H1 (cell line): ENCODE data around the gene PNLDC1. TPM values are rescaled to one million over a fixed set of nuclear protein-coding genes. Genes with fewer than 3 reads are reported as not detected.

ENCODE experiments used
- CTCF ChIA-PET: fragments of 300-600 bp; sonication (Branson Sonifier 250); formaldehyde crosslinking; loops from one replicate; lab custom pipeline; 2021; ENCODE audit not compliant: partially characterized antibody; lab: Charles Lee
- POLR2A ChIA-PET: fragments of 300-600 bp; sonication (Branson Sonifier 250); formaldehyde crosslinking; loops from one replicate; lab custom pipeline; 2021; ENCODE audit warnings: inconsistent platforms; ENCODE audit not compliant: partially characterized antibody; lab: Charles Lee
- DNase-seq, 2 experiments: peaks; one replicate each; pipeline versions ENCODE4 v3.0.0 to v3.0.0-alpha.2; 2010 to 2022; ENCODE audit warnings: low spot score in 2 of 2, low read depth in 1 of 2, mixed read lengths in 1 of 2
- FAIRE-seq: peaks from 2 replicates; lab custom pipeline; 2011; peaks lifted over from hg19 to GRCh38; lab: Jason Lieb, UNC
- H2AFZ ChIP-seq: 2 replicates; pipeline ENCODE4 v1.8.1; 2012; ENCODE audit warnings: low read length, inconsistent platforms
- H2AK5ac ChIP-seq: 2 replicates; pipeline ENCODE4 v1.6.1; 2013; ENCODE audit warnings: low read depth, low read length
- H2BK120ac ChIP-seq: replicated peaks from 2 replicates; pipeline ENCODE3; 2013; ENCODE audit warnings: low read depth, low read length, inconsistent platforms
- H2BK12ac ChIP-seq: 2 replicates; pipeline ENCODE4 v1.6.1; 2013; ENCODE audit warnings: low read depth, low read length
- H2BK15ac ChIP-seq: 2 replicates; pipeline ENCODE4 v1.6.1; 2013; ENCODE audit warnings: low read length
- H2BK20ac ChIP-seq: 2 replicates; pipeline ENCODE4 v1.6.1; 2013; ENCODE audit warnings: low read length
- H2BK5ac ChIP-seq: 2 replicates; pipeline ENCODE4 v1.6.1; 2013; ENCODE audit warnings: low read depth, low read length
- H3K14ac ChIP-seq: 2 replicates; pipeline ENCODE4 v1.6.1; 2013; ENCODE audit warnings: inconsistent platforms; ENCODE audit not compliant: insufficient read length
- H3K18ac ChIP-seq: 2 replicates; pipeline ENCODE4 v1.6.1; 2013; ENCODE audit warnings: low read length; ENCODE audit errors: extremely low read depth
- H3K23ac ChIP-seq: 2 replicates; pipeline ENCODE4 v1.6.1; 2013; ENCODE audit warnings: inconsistent platforms; ENCODE audit not compliant: insufficient read length
- H3K23me2 ChIP-seq: 2 replicates; pipeline ENCODE4 v1.6.1; 2013; ENCODE audit warnings: low read depth, low read length
- H3K27ac ChIP-seq: 2 replicates; pipeline ENCODE4 v1.6.1; 2011; ENCODE audit warnings: low read depth, low read length, inconsistent platforms
- H3K27me3 ChIP-seq, 4 experiments: replicated peaks in 1 of 4; 1 replicate in 1 of 4; 2 replicates in 3 of 4; pipeline versions ENCODE4 v1.6.1 to v1.8.1; 2011 to 2013; ENCODE audit warnings: low read length in 3 of 4, mild to moderate bottlenecking in 3 of 4, inconsistent platforms in 2 of 4, mixed read lengths in 2 of 4, moderate library complexity in 1 of 4; ENCODE audit not compliant: control insufficient read depth in 3 of 4, insufficient read depth in 3 of 4; ENCODE audit errors: extremely low read depth in 1 of 4
- H3K36me3 ChIP-seq, 4 experiments: 2 replicates each; pipeline versions ENCODE4 v1.6.1 to v1.8.1; 2011 to 2013; ENCODE audit warnings: mild to moderate bottlenecking in 4 of 4, low read length in 3 of 4, moderate library complexity in 2 of 4, control low read depth in 1 of 4, inconsistent platforms in 1 of 4; ENCODE audit not compliant: insufficient read depth in 4 of 4, control insufficient read depth in 2 of 4
- H3K4ac ChIP-seq: replicated peaks from 2 replicates; pipeline ENCODE3; 2013; ENCODE audit warnings: low read length, low read depth, mixed read lengths, inconsistent platforms; ENCODE audit not compliant: insufficient read length
- H3K4me1 ChIP-seq, 4 experiments: replicated peaks in 1 of 4; 1 replicate in 1 of 4; 2 replicates in 3 of 4; pipeline versions ENCODE4 v1.6.1 to v1.8.1; 2011 to 2013; ENCODE audit warnings: low read length in 3 of 4, inconsistent platforms in 2 of 4, mixed read lengths in 1 of 4; ENCODE audit not compliant: insufficient read depth in 4 of 4, control insufficient read depth in 3 of 4
- H3K4me2 ChIP-seq, 2 experiments: 2 replicates each; pipeline versions ENCODE4 v1.6.1 to v1.8.1; 2011 to 2013; ENCODE audit warnings: low read depth in 2 of 2, low read length in 2 of 2, control low read depth in 1 of 2, inconsistent platforms in 1 of 2, mild to moderate bottlenecking in 1 of 2; ENCODE audit not compliant: insufficient read depth in 1 of 2
- H3K4me3 ChIP-seq, 4 experiments: fragments of 200-600, 300-600 bp in 1 of 4; sonication (generic), shearing (Covaris generic), sonication (Bioruptor Twin) in 1 of 4; 2 replicates each; pipeline versions ENCODE4 v1.5.1 to v1.8.1; 2011 to 2016; ENCODE audit warnings: low read length in 4 of 4, low read depth in 3 of 4, control low read depth in 2 of 4, inconsistent platforms in 2 of 4, mild to moderate bottlenecking in 2 of 4, mixed read lengths in 1 of 4, moderate library complexity in 1 of 4; ENCODE audit not compliant: insufficient read depth in 2 of 4; ENCODE audit errors: extremely low read depth in 1 of 4
- H3K56ac ChIP-seq: replicated peaks from 2 replicates; pipeline ENCODE3; 2013; ENCODE audit warnings: low read depth, mild to moderate bottlenecking, mixed read lengths, low read length, inconsistent platforms; ENCODE audit not compliant: insufficient read length
- H3K79me1 ChIP-seq: 2 replicates; pipeline ENCODE4 v1.6.1; 2013; ENCODE audit warnings: low read depth, low read length, control low read depth
- H3K79me2 ChIP-seq, 2 experiments: 2 replicates each; pipeline versions ENCODE4 v1.6.1 to v1.8.1; 2012 to 2013; ENCODE audit warnings: low read length in 2 of 2, mild to moderate bottlenecking in 2 of 2, inconsistent platforms in 1 of 2; ENCODE audit not compliant: insufficient read depth in 2 of 2, control insufficient read depth in 1 of 2
- H3K9ac ChIP-seq, 4 experiments: replicated peaks in 1 of 4; 1 replicate in 1 of 4; 2 replicates in 3 of 4; pipeline versions ENCODE4 v1.6.1 to v1.8.1; 2011 to 2013; ENCODE audit warnings: low read depth in 3 of 4, low read length in 3 of 4, control low read depth in 2 of 4, mild to moderate bottlenecking in 2 of 4, moderate library complexity in 2 of 4, inconsistent platforms in 1 of 4; ENCODE audit errors: extremely low read depth in 1 of 4
- H3K9me3 ChIP-seq, 2 experiments: 2 replicates each; pipeline versions ENCODE4 v1.6.1 to v1.8.1; 2012 to 2013; ENCODE audit warnings: mild to moderate bottlenecking in 2 of 2, moderate library complexity in 2 of 2, control low read depth in 1 of 2, inconsistent platforms in 1 of 2, low read depth in 1 of 2, low read length in 1 of 2, mixed read lengths in 1 of 2; ENCODE audit not compliant: insufficient read depth in 2 of 2
- H4K20me1 ChIP-seq, 2 experiments: replicated peaks in 1 of 2; 2 replicates each; pipeline versions ENCODE3 to v1.8.1; 2011 to 2013; ENCODE audit warnings: inconsistent platforms in 2 of 2, low read length in 2 of 2, mild to moderate bottlenecking in 1 of 2; ENCODE audit not compliant: insufficient read depth in 2 of 2, control insufficient read depth in 1 of 2
- H4K5ac ChIP-seq: 2 replicates; pipeline ENCODE4 v1.6.1; 2013; ENCODE audit warnings: low read length, low read depth, mixed read lengths, inconsistent platforms; ENCODE audit not compliant: insufficient read length
- H4K8ac ChIP-seq: 2 replicates; pipeline ENCODE4 v1.8.0; 2013; ENCODE audit warnings: mild to moderate bottlenecking, moderate library complexity, low read length, inconsistent platforms; ENCODE audit not compliant: insufficient read depth; ENCODE audit errors: extremely low read depth
- H4K91ac ChIP-seq: replicated peaks from 2 replicates; pipeline ENCODE3; 2013; ENCODE audit warnings: low read length, mixed read lengths, inconsistent platforms; ENCODE audit not compliant: insufficient read length
- BACH1 ChIP-seq: IDR thresholded peaks from 2 replicates; pipeline ENCODE4 v1.6.1; 2012; ENCODE audit warnings: low read length, improper control_type of control experiment
- BRCA1 ChIP-seq: IDR thresholded peaks from 2 replicates; pipeline ENCODE4 v1.6.1; 2012; ENCODE audit warnings: low read depth, low read length, improper control_type of control experiment
- HDAC6 ChIP-seq: IDR thresholded peaks from one replicate; pipeline ENCODE4 v1.7.1; 2012; ENCODE audit warnings: low read depth, mild to moderate bottlenecking, inconsistent platforms, low read length, moderate library complexity
- JUN ChIP-seq: IDR thresholded peaks from 2 replicates; pipeline ENCODE4 v1.6.1; 2011; ENCODE audit warnings: low read depth, mild to moderate bottlenecking, improper control_type of control experiment, low read length
- JUND ChIP-seq: IDR thresholded peaks from 2 replicates; pipeline ENCODE4 v1.6.1; 2011; ENCODE audit warnings: mild to moderate bottlenecking, improper control_type of control experiment, low read length
- KDM4A ChIP-seq: IDR thresholded peaks from one replicate; pipeline ENCODE4 v1.7.1; 2012; ENCODE audit warnings: low read depth, mild to moderate bottlenecking, moderate library complexity, low read length, inconsistent platforms; ENCODE audit not compliant: severe bottlenecking
- POLR2AphosphoS5 ChIP-seq: IDR thresholded peaks from 2 replicates; pipeline ENCODE4 v1.6.1; 2011; ENCODE audit warnings: low read depth, low read length
- TCF12 ChIP-seq: IDR thresholded peaks from 2 replicates; pipeline ENCODE4 v1.6.1; 2011; ENCODE audit warnings: low read depth, mild to moderate bottlenecking, low read length
- WGBS, 2 experiments: shearing (Covaris generic) in 1 of 2; methylation state at CpG; one replicate each; pipeline versions ENCODE4 v1.1.6 to v1.1.7; 2013 to 2015; ENCODE audit warnings: low lambda C conversion rate in 2 of 2, mixed read lengths in 2 of 2, inconsistent platforms in 1 of 2, low coverage in 1 of 2, missing lambda C conversion rate in 1 of 2; ENCODE audit not compliant: insufficient replicate concordance in 2 of 2, insufficient coverage in 1 of 2, insufficient read length in 1 of 2; ENCODE audit errors: extremely low coverage in 1 of 2, missing lambda C conversion rate in 1 of 2; 5-methylcytosine and 5-hydroxymethylcytosine counted together
- polyA plus RNA-seq, 7 experiments: library from polyadenylated mRNA; depleted of rRNA in 3 of 7; stranded (reverse) in 5 of 7; unstranded in 2 of 7; fragments of >200 nt in 5 of 7; fragments of 200-250 nt in 2 of 7; gene quantifications; 1 replicate in 5 of 7; 2 replicates in 1 of 7; 4 replicates in 1 of 7; pipeline versions ENCODE4 v1.2.1 to v1.2.3, GENCODE V29; 2011 to 2013; ENCODE audit warnings: missing spikeins in 2 of 7, mixed read lengths in 2 of 7
- total RNA-seq: library from RNA; stranded (reverse); fragmentation: NEBNext Ultra II Directional; extraction: Animal tissue kit (Norgen Biotek cat#: 25700); gene quantifications from 2 replicates; pipeline ENCODE4 v1.2.1, GENCODE V29; 2021

Gene PNLDC1
- total and polyA plus RNA-seq, 2 of the 8 experiments (the other 6 are each of a cell fraction or from before 2014, with no cell fraction given): 0.15 to 0.34 TPM

DNA sequence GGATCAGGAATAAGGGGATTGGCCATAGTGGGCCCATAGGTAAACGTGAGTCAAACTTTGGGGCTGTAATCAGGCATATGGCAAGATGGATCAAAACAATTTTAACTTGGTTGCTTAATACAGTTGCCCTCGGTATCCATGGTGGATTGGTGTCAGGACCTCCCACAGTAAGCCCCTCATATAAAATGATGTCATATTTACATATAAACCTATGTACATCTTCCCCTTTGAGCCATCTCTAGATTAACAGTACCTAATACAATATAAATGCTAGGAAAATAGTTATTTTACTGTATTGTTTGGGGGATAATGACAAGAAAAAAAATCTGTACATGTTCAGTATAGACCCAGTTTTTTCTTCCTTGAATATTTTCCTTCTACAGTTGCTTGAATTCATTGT lies 45.7 kb upstream of the PNLDC1 start:
- Histone ChIP-seq H4K5ac (no peak overlapping the region), H4K91ac (no peak overlapping the region), H3K4ac (no peak overlapping the region), H2BK15ac (no peak overlapping the region), H3K14ac (no peak overlapping the region), H3K4me3 (no peak overlapping the region), H3K4me1 (no peaks in the 10 kb centered on the region; a peak in 1 of 7 replicates), H2BK12ac (no peak overlapping the region), H4K20me1 (peaks cover 4 to 10% of the 10 kb centered on the region in 2 experiments), H3K79me2 (peaks cover 0 to 7% of the 10 kb centered on the region in 2 experiments; a peak in 2 of 4 replicates), H3K18ac (no peak overlapping the region), H2AK5ac (no peak overlapping the region), H2BK5ac (no peak overlapping the region), H3K36me3 (peaks cover 19 to 82% (median 57%) of the 10 kb centered on the region in 4 experiments), H3K9me3 (no peaks in the 10 kb centered on the region), H3K56ac (no peak overlapping the region), H3K23me2 (no peaks in the 10 kb centered on the region), H3K27ac (no peak overlapping the region), H2BK20ac (no peak overlapping the region), H3K4me2 (no peak overlapping the region), H3K9ac (no peak overlapping the region), H4K8ac (no peak overlapping the region), H2BK120ac (no peak overlapping the region), H2AFZ (no peak overlapping the region), H3K79me1 (no peaks in the 10 kb centered on the region; the same call in 1 of the 2 replicates), H3K27me3 (no peaks in the 10 kb centered on the region), H3K23ac (no peak overlapping the region)
- 80% methylated on average over 2 of the region's 2 CpGs; no CpG with 5 or more reads in 1 of the 2 experiments for WGBS, 2 experiments
- ChIA-PET POLR2A (interaction anchor here (1.0 to 1.2 kb wide), 2 partner anchors 22 to 39 kb away, joined by 3 read pairs; no protein-coding TSS in a partner anchor), CTCF (no interaction called here)
- DNase-seq: no peak
- FAIRE-seq: no peak
- TF ChIP-seq HDAC6 (no peak), KDM4A (no peak), JUN (no peak), BACH1 (no peak), JUND (no peak), TCF12 (no peak), POLR2AphosphoS5 (no peak), BRCA1 (no peak)
